CD4-positive, alpha-beta T cell treated with Interleukin-17A for 4 hours (primary cell): ENCODE measurements around the gene PTPRJ.

Experiments used
- DNase-seq: peaks from one replicate; pipeline ENCODE4 v3.0.0-alpha.2; 2020; ENCODE audit warnings: mixed read lengths

Gene PTPRJ

GRCh38 chr11:48095779-48096470, 115.6 kb downstream of the PTPRJ start:
- no peak for DNase-seq

- DNase-seq, result no peak
Observed at GRCh38 chr11:48096588-48097525, 116.5 kb downstream of the PTPRJ start.

GRCh38 chr11:48098024-48098423, 117.7 kb downstream of the PTPRJ start:
- DNase-seq, result no peak

- DNase-seq, result no peak
Observed at GRCh38 chr11:48099916-48100446, 119.6 kb downstream of the PTPRJ start.

GRCh38 chr11:48101044-48101733, 120.8 kb downstream of the PTPRJ start:
- no peak for DNase-seq

GRCh38 chr11:48101958-48102357, 121.6 kb downstream of the PTPRJ start:
- DNase-seq, result no peak

GRCh38 chr11:48103621-48104567, 123.5 kb downstream of the PTPRJ start:
- DNase-seq, result no peak

GRCh38 chr11:48104568-48104924, 124.2 kb downstream of the PTPRJ start:
- DNase-seq, result no peak

GRCh38 chr11:48105096-48105990, 125.0 kb downstream of the PTPRJ start:
- no peak for DNase-seq

GRCh38 chr11:48106166-48106565, 125.8 kb downstream of the PTPRJ start:
- DNase-seq, result no peak

GRCh38 chr11:48107188-48107704, 126.9 kb downstream of the PTPRJ start:
- DNase-seq, result peak; percentile 35

- DNase-seq, result no peak
Observed at GRCh38 chr11:48108231-48109045, 128.1 kb downstream of the PTPRJ start.

- no peak for DNase-seq
Observed at GRCh38 chr11:48109046-48109666, 128.8 kb downstream of the PTPRJ start.

GRCh38 chr11:48110509-48110766, 130.1 kb downstream of the PTPRJ start:
- no peak for DNase-seq

GRCh38 chr11:48111891-48112290, 131.5 kb downstream of the PTPRJ start:
- no peak for DNase-seq

- DNase-seq, result no peak
Observed at GRCh38 chr11:48114740-48115139, 134.4 kb downstream of the PTPRJ start.

- DNase-seq, result no peak
Observed at GRCh38 chr11:48116437-48117228, 136.3 kb downstream of the PTPRJ start.

- DNase-seq, result no peak
Observed at GRCh38 chr11:48122246-48122645, 141.9 kb downstream of the PTPRJ start.

- DNase-seq, result no peak
Observed at GRCh38 chr11:48122656-48123055, 142.3 kb downstream of the PTPRJ start.
